ENCODE results near the gene RETREG2. TPM values are rescaled to one million over a fixed set of nuclear protein-coding genes. Genes with fewer than 3 reads are reported as not detected.

Gene RETREG2
- total RNA-seq, 2 donors from 2014 or later: 41.9 to 43.6 TPM

DNA sequence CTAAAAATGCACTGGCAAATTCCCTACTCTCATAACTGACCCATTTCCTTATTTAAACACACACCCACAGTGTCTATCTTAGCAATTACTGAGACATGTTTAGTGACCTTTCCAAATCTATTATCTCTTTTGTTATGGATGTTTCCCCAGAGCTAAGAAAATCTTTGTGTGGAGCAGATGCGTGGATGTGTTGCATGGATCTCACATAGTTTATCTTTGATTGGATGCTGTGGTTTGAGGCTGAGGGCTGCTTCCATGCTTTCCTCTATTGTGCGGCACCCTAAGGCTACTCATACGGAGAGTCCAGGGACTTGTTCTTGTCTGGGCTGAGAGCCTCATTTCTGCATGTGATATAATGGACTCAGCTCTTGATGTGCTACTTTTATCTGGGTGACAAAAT is 56.3 kb downstream of the RETREG2 start:
- H3K4me1 ChIP-seq: peaks cover 14% of the 10 kb centered on the region
- DNase-seq (no peak), ATAC-seq (no peak)
- TF ChIP-seq CTCF (IDR thresholded peaks at IDR 0.05): no peak
- no peak for TF ChIP-seq POLR2A (IDR thresholded peaks at IDR 0.05)
- WGBS, 2 donors: 92 to 97% methylated on average over 3 of the region's 3 CpGs
- H3K36me3 ChIP-seq (replicated peaks in 1 of 2; ENCODE audit: insufficient read depth in 1 of 2, low read depth in 2 of 2): peaks cover 30 to 36% of the 10 kb centered on the region in 2 donors
- intact Hi-C loops (cut with DNase I): no loop called here
- no peaks in the 10 kb centered on the region for H3K27me3 ChIP-seq
- no peak overlapping the region for H3K4me3 ChIP-seq
- H3K9me3 ChIP-seq: no peaks in the 10 kb centered on the region
- no peak overlapping the region for H3K27ac ChIP-seq

Other genes starting within 250 kb of the RETREG2 start
- gene CDK5R2, start 218.6 kb upstream of the RETREG2 start, total RNA-seq: under 1 TPM in 1 of 2 donors, not detected in 1; 0.78 TPM
- not detected for gene FEV, start 193.1 kb upstream of the RETREG2 start, total RNA-seq
- 10 to 100 TPM; 23.1 to 26.4 TPM for gene CRYBA2, start 184.9 kb upstream of the RETREG2 start, total RNA-seq
- gene CFAP65, start 136.8 kb upstream of the RETREG2 start, total RNA-seq: not detected
- 1 to 10 TPM in 1 of 2 donors, not detected in 1; 1.0 TPM for gene IHH, start 117.4 kb upstream of the RETREG2 start, total RNA-seq
- gene NHEJ1, start 17.5 kb upstream of the RETREG2 start, total RNA-seq: 1 to 10 TPM; 8.9 to 9.3 TPM
- 1 to 10 TPM; 3.1 to 8.2 TPM for gene SLC23A3, start 8.2 kb upstream of the RETREG2 start, total RNA-seq
- gene CNPPD1, start 1.4 kb upstream of the RETREG2 start, total RNA-seq: 10 to 100 TPM; 25.7 to 27.4 TPM
- gene ZFAND2B, start 28.5 kb downstream of the RETREG2 start, total RNA-seq: 10 to 100 TPM; 36.9 to 43.3 TPM
- gene ABCB6, start 40.7 kb downstream of the RETREG2 start, total RNA-seq: 10 to 100 TPM; 10.5 to 11.7 TPM
- gene ATG9A, start 51.4 kb downstream of the RETREG2 start, total RNA-seq: 10 to 100 TPM; 21.0 to 27.7 TPM
- 10 to 100 TPM; 67.5 to 95.3 TPM for gene ANKZF1, start 51.5 kb downstream of the RETREG2 start, total RNA-seq
- 10 to 100 TPM in 1 of 2 donors, 1 to 10 TPM in 1; 3.1 to 11.2 TPM for gene GLB1L, start 67.2 kb downstream of the RETREG2 start, total RNA-seq
- gene STK16, start 67.2 kb downstream of the RETREG2 start, total RNA-seq: 10 to 100 TPM in 1 of 2 donors, 1 to 10 TPM in 1; 8.0 to 16.8 TPM
- gene TUBA4B, start 75.0 kb downstream of the RETREG2 start, total RNA-seq: not detected
- 10 to 100 TPM; 17.8 to 20.2 TPM for gene TUBA4A, start 75.6 kb downstream of the RETREG2 start, total RNA-seq
- gene DNAJB2, start 101.1 kb downstream of the RETREG2 start, total RNA-seq: 10 to 100 TPM; 60.3 to 68.0 TPM
- gene PTPRN, start 131.1 kb downstream of the RETREG2 start, total RNA-seq: 10 to 100 TPM; 18.7 to 19.8 TPM
- gene RESP18, start 154.5 kb downstream of the RETREG2 start, total RNA-seq: not detected
- gene DNPEP, start 209.6 kb downstream of the RETREG2 start, total RNA-seq: 10 to 100 TPM; 18.4 to 24.7 TPM
- gene DES, start 240.1 kb downstream of the RETREG2 start, total RNA-seq: 10 to 100 TPM; 12.7 to 23.1 TPM

Measured in body of pancreas (tissue), 4 donors.